Astrocyte of the cerebellum (primary cell): ENCODE results near the gene NME2.

Experiments
- DNase-seq: peaks from one replicate; pipeline ENCODE4 v3.0.0-alpha.2; 2011; ENCODE audit warnings: low read depth
- H3K4me3 ChIP-seq: 2 replicates; pipeline ENCODE4 v1.5.1; 2011; ENCODE audit warnings: mild to moderate bottlenecking, low read depth, low read length, moderate library complexity
- CTCF ChIP-seq: IDR thresholded peaks from 2 replicates; pipeline ENCODE4 v1.5.1; 2012; ENCODE audit warnings: low read length, low read depth, moderate library complexity, mild to moderate bottlenecking; ENCODE audit errors: missing control alignments
- in situ Hi-C: cut with HindIII; loops from 2 replicates; pipeline ENCODE4 v1.10.0; 2017; ENCODE audit warnings: low sequenced_read_pairs

NME2 gene

GRCh38 chr17:51135956-51136355 is 30.3 kb upstream of the NME2 start:
- no peak overlapping the region for H3K4me3 ChIP-seq
- DNase-seq, result no peak
- TF ChIP-seq CTCF, result no peak
- in situ Hi-C loops, result no loop called here

DNA sequence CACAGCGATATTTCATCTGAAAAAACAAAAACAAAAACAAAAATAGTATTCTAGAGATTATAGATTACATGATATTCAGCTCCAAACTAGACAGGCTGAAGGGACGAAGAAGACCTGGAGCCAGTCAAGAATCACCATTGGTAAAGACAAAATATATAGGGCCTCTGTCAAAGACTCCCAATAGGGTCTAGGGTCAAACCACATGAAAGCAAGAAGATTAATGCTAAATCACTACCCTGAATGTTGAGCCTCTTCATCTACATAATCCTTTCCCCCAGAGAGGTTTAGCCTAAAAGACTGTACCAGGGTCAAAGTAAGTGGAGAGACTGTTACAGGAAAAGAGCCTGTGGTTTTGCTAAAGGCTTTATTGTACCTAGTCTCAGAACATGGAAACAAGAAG is 23.6 kb upstream of the NME2 start:
- DNase-seq, result no peak
- in situ Hi-C loops, result no loop called here
- no peak overlapping the region for H3K4me3 ChIP-seq
- TF ChIP-seq CTCF, result no peak

DNA sequence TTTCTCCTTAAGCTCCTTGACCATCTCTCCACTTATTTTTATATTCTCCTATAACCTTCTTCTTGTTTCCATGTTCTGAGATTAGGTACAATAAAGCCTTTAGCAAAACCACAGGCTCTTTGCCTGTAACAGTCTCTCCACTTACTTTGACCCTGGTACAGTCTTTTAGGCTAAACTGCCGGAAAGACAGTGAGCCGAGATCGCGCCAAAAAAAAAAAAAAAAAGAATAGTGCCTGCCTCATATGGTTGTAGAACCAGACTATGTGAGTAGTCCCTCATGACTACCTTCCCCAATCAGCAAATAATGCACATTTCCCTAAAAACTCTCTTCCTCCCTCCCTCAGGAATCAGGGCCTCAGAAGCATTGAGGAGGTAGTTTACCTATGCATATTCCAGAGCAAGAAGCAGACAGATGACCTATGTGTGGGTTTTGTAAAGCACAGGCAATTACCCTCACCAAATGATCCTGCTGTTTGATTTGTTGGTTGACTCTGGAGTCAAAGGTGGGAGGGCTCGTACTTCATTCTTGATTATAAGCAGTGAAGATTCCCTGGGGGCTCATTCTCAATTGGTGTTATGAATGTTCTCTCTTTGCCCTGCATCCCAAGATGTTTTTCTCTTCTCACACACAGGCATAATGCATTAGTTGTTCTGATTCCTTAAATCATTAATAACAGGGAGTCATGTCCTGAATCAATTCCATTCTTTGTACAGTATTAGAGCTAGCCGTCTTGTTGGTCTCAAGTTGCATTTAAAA is 21.8 kb upstream of the NME2 start:
- no peak for TF ChIP-seq CTCF
- no peak for DNase-seq
- in situ Hi-C loops, result no loop called here
- H3K4me3 ChIP-seq, result no peak overlapping the region

- H3K4me3 ChIP-seq, result no peak overlapping the region
- no peak for TF ChIP-seq CTCF
- in situ Hi-C loops, result no loop called here
- no peak for DNase-seq
Observed at GRCh38 chr17:51147650-51148049, 18.6 kb upstream of the NME2 start.

- no peak overlapping the region for H3K4me3 ChIP-seq
- TF ChIP-seq CTCF, result no peak
- in situ Hi-C loops, result no loop called here
- no peak for DNase-seq
Observed at GRCh38 chr17:51149163-51149562, 17.0 kb upstream of the NME2 start.

DNA sequence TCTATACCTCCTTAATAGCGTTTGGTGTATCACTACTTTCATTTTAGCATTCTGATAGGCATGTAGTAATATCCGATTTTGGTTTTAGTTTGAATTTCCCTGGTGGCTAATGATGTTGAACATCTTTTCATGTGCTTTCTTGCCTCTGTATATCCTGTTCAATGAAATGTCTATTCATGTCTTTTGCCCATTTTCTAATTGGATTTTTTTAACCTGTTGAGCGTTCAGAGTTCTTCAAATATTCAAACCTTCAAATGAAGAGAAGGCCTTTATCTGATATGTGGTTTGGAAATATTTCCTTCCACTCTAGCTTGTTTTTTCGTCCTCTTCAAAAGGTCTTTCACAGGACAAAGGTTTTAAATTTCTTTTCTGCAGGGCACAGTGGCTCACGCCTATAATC is 15.3 kb upstream of the NME2 start:
- no peak overlapping the region for H3K4me3 ChIP-seq
- TF ChIP-seq CTCF, result no peak
- DNase-seq, result no peak
- in situ Hi-C loops, result no loop called here
